ENCODE measurements around the gene ZNF888.

- TF ChIP-seq GATA2 (IDR thresholded peaks at IDR 0.05; ENCODE audit: low read depth, low read length) (no peak), GATA3 (IDR thresholded peaks at IDR 0.05; ENCODE audit: low read depth, low read length) (no peak)
Observed at GRCh38 chr19:52889076-52889475, 34.2 kb downstream of the ZNF888 start.

Data from SH-SY5Y (cell line).